ENCODE results near the gene HINFP. TPM values are rescaled to one million over a fixed set of nuclear protein-coding genes. Genes with fewer than 3 reads are reported as not detected.
"Not testable (repeated sequence)": the region's sequence is repeated elsewhere in the genome, so short reads cannot be mapped to it uniquely, and the experiment has no call there.

Gene HINFP
- total RNA-seq, 4 donors from 2014 or later = 13.5 to 27.6 (median 15.4) TPM

DNA sequence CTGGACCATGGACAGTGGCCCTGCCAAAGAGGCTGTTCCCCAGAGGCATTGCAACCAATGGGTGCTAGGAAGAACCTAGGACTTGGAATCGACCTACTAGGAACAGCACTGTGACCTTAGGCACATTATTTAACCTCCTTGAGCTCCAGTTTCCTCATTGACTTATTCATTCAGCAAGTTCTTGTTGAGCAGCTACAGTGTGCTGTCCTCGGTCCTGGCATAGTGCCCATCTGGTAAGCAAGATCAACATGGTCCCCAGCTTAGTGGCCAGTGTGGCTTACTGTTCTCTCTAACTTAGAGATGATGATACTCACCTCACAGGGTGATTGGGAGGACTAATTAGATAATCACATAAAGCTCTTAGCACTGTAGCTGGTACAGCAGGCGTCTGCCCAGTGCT lies 35.7 kb downstream of the HINFP start:
- Histone ChIP-seq H3K36me3 (no peaks in the 10 kb centered on the region), H3K27me3 (no peaks in the 10 kb centered on the region), H3K9me3 (no peaks in the 10 kb centered on the region), H3K27ac (no peak overlapping the region), H3K4me1 (no peaks in the 10 kb centered on the region), H3K4me3 (no peak overlapping the region)
- intact Hi-C loops (cut with DNase I; ENCODE audit: low total_unique reads) = no loop called here
- no peak for TF ChIP-seq POLR2A (IDR thresholded peaks at IDR 0.05)
- TF ChIP-seq, protein P1, sequence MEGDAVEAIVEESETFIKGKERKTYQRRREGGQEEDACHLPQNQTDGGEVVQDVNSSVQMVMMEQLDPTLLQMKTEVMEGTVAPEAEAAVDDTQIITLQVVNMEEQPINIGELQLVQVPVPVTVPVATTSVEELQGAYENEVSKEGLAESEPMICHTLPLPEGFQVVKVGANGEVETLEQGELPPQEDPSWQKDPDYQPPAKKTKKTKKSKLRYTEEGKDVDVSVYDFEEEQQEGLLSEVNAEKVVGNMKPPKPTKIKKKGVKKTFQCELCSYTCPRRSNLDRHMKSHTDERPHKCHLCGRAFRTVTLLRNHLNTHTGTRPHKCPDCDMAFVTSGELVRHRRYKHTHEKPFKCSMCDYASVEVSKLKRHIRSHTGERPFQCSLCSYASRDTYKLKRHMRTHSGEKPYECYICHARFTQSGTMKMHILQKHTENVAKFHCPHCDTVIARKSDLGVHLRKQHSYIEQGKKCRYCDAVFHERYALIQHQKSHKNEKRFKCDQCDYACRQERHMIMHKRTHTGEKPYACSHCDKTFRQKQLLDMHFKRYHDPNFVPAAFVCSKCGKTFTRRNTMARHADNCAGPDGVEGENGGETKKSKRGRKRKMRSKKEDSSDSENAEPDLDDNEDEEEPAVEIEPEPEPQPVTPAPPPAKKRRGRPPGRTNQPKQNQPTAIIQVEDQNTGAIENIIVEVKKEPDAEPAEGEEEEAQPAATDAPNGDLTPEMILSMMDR (IDR thresholded peaks at IDR 0.05) = no peak
- no peak for DNase-seq

- no peaks in the 10 kb centered on the region for H3K27me3 ChIP-seq
- no peaks in the 10 kb centered on the region for H3K4me1 ChIP-seq
- intact Hi-C loops (cut with DNase I; ENCODE audit: low total_unique reads) = no loop called here
- no peak for DNase-seq
- no peak overlapping the region for H3K4me3 ChIP-seq
- H3K36me3 ChIP-seq = no peaks in the 10 kb centered on the region
- H3K9me3 ChIP-seq = no peaks in the 10 kb centered on the region
- H3K27ac ChIP-seq = no peak overlapping the region
- no peak for TF ChIP-seq POLR2A (IDR thresholded peaks at IDR 0.05)
- TF ChIP-seq, protein P1 (IDR thresholded peaks at IDR 0.05) = no peak
Measured at GRCh38 chr11:119158467-119158866, 37.1 kb downstream of the HINFP start.

DNA sequence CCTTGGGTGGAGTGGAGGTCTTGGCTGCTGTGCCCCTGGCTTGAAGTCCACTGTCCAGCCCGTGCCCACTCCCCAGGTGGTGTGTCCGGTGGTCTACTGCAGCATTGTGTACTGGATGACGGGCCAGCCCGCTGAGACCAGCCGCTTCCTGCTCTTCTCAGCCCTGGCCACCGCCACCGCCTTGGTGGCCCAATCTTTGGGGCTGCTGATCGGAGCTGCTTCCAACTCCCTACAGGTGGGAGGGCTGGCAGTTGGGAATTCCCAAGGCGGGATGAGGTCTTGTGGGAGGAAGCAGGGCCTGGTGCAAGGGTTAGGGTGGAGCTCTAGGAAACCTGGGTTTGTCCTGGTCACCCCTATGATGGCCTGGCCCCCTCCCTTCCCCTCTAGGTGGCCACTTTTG lies 38.8 kb downstream of the HINFP start:
- intact Hi-C loops (cut with DNase I; ENCODE audit: low total_unique reads) = no loop called here
- Histone ChIP-seq H3K9me3 (no peaks in the 10 kb centered on the region), H3K4me3 (no peak overlapping the region), H3K36me3 (no peaks in the 10 kb centered on the region), H3K27ac (no peak overlapping the region), H3K27me3 (no peaks in the 10 kb centered on the region), H3K4me1 (no peaks in the 10 kb centered on the region)
- DNase-seq = no peak
- no peak for TF ChIP-seq POLR2A (IDR thresholded peaks at IDR 0.05)
- TF ChIP-seq, protein P1 (IDR thresholded peaks at IDR 0.05) = no peak

GRCh38 chr11:119161871-119162270 lies 40.5 kb downstream of the HINFP start:
- no peaks in the 10 kb centered on the region for H3K27me3 ChIP-seq
- H3K4me1 ChIP-seq = no peaks in the 10 kb centered on the region
- H3K36me3 ChIP-seq = no peaks in the 10 kb centered on the region
- intact Hi-C loops (cut with DNase I; ENCODE audit: low total_unique reads) = no loop called here
- no peak for DNase-seq
- no peak overlapping the region for H3K27ac ChIP-seq
- no peak overlapping the region for H3K4me3 ChIP-seq
- H3K9me3 ChIP-seq = no peaks in the 10 kb centered on the region
- no peak for TF ChIP-seq POLR2A (IDR thresholded peaks at IDR 0.05)
- TF ChIP-seq, protein P1 (IDR thresholded peaks at IDR 0.05) = no peak

DNA sequence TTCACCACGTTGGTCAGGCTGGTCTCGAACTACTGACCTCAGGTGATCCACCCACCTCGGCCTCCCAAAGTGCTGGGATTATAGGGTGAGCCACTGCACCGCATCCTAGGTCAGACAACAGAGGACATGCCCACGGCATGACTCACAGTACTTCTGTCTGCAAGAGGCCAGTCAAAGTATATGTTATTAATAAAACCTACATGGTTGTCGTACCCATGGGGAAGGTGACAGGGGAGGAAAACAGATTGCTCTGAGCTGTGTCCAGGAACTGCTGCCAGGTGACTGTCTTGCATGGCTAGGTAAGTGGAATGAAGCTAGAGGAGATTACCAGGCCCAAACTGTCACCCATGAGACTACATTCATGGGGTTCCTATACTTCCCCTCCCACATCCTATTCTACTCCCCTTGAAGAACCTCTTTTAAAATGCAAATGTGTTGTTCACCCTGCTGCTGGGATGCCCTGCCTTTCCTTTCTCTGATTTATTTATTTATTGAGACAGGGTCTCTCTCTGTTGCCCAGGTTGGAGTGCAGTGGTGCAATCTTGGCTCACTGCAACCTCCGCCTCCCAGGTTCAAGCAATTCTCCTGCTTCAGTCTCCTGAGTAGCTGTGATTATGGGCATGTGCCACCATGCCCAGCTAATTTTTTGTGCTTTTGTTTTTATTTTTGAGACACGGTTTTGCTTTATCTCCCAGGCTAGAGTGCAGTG lies 45.1 kb downstream of the HINFP start:
- intact Hi-C loops (cut with DNase I; ENCODE audit: low total_unique reads) = no loop called here
- Histone ChIP-seq H3K27me3 (no peaks in the 10 kb centered on the region), H3K36me3 (no peaks in the 10 kb centered on the region), H3K4me3 (no peak overlapping the region), H3K27ac (no peak overlapping the region), H3K9me3 (no peaks in the 10 kb centered on the region), H3K4me1 (no peaks in the 10 kb centered on the region)
- DNase-seq = no peak
- no peak for TF ChIP-seq POLR2A (IDR thresholded peaks at IDR 0.05)
- TF ChIP-seq, protein P1 (IDR thresholded peaks at IDR 0.05) = no peak

GRCh38 chr11:119167077-119167458 lies 45.7 kb downstream of the HINFP start:
- H3K9me3 ChIP-seq; H3K4me3 ChIP-seq; DNase-seq; H3K27ac ChIP-seq; H3K27me3 ChIP-seq; H3K4me1 ChIP-seq; intact Hi-C loops (cut with DNase I; ENCODE audit: low total_unique reads); H3K36me3 ChIP-seq: not testable (repeated sequence)
